HG02623 (cell line): Measurements from ENCODE around the gene ABCB8.
"Not testable (repeated sequence)": the region's sequence is repeated elsewhere in the genome, so short reads cannot be mapped to it uniquely, and the experiment has no call there.

ENCODE experiments used
- ATAC-seq: cut with Tn5 transposase; IDR thresholded peaks from one replicate; pipeline ENCODE4 v1.9.1; 2021; ENCODE audit warnings: moderate library complexity; ENCODE audit not compliant: unreplicated experiment

ABCB8 gene

GRCh38 chr7:151013733-151014497 is 14.3 kb upstream of the ABCB8 start:
- ATAC-seq, result no peak

- ATAC-seq, result no peak
Observed at GRCh38 chr7:151014950-151015349, 13.3 kb upstream of the ABCB8 start.

- no peak for ATAC-seq
Observed at GRCh38 chr7:151015967-151016366, 12.3 kb upstream of the ABCB8 start.

- no peak for ATAC-seq
Observed at GRCh38 chr7:151016505-151016904, 11.7 kb upstream of the ABCB8 start.

GRCh38 chr7:151016942-151017341 is 11.3 kb upstream of the ABCB8 start:
- no peak for ATAC-seq

GRCh38 chr7:151017370-151017952 is 10.8 kb upstream of the ABCB8 start:
- ATAC-seq, result no peak

GRCh38 chr7:151017953-151018420 is 10.3 kb upstream of the ABCB8 start:
- peak; percentile 56 for ATAC-seq

- ATAC-seq, result peak; percentile 7
Observed at GRCh38 chr7:151018421-151019129, 9.7 kb upstream of the ABCB8 start.

- ATAC-seq, result no peak
Observed at GRCh38 chr7:151019130-151019447, 9.2 kb upstream of the ABCB8 start.

- ATAC-seq, result no peak
Observed at GRCh38 chr7:151020231-151020630, 8.0 kb upstream of the ABCB8 start.

GRCh38 chr7:151023232-151023631 is 5.0 kb upstream of the ABCB8 start:
- no peak for ATAC-seq

GRCh38 chr7:151024435-151025056 is 3.7 kb upstream of the ABCB8 start, which contains the start of gene ATG9B:
Gene ATG9B, minus strand, starts transcription at chr7:151024494. Its CDS starts 71 bp downstream, at chr7:151024423.
- ATAC-seq, result no peak

GRCh38 chr7:151025924-151026671 is 2.2 kb upstream of the ABCB8 start:
- ATAC-seq, result no peak

- not testable (repeated sequence) for ATAC-seq
Observed at GRCh38 chr7:151026771-151027727, 1.2 kb upstream of the ABCB8 start.

GRCh38 chr7:151027728-151028130 is 521 bp upstream of the ABCB8 start:
- not testable (repeated sequence) for ATAC-seq

- no peak for ATAC-seq
Observed at GRCh38 chr7:151028948-151029501, 775 bp downstream of the ABCB8 start.

- no peak for ATAC-seq
Observed at GRCh38 chr7:151031011-151031410, 2.8 kb downstream of the ABCB8 start.

- ATAC-seq, result no peak
Observed at GRCh38 chr7:151032936-151033863, 5.0 kb downstream of the ABCB8 start.
